ENCODE measurements around the gene ANKHD1. TPM values are rescaled to one million over a fixed set of nuclear protein-coding genes. Genes with fewer than 3 reads are reported as not detected.

ANKHD1 gene
- total RNA-seq, 1 experiment from 2014 or later, result 113 TPM

DNA sequence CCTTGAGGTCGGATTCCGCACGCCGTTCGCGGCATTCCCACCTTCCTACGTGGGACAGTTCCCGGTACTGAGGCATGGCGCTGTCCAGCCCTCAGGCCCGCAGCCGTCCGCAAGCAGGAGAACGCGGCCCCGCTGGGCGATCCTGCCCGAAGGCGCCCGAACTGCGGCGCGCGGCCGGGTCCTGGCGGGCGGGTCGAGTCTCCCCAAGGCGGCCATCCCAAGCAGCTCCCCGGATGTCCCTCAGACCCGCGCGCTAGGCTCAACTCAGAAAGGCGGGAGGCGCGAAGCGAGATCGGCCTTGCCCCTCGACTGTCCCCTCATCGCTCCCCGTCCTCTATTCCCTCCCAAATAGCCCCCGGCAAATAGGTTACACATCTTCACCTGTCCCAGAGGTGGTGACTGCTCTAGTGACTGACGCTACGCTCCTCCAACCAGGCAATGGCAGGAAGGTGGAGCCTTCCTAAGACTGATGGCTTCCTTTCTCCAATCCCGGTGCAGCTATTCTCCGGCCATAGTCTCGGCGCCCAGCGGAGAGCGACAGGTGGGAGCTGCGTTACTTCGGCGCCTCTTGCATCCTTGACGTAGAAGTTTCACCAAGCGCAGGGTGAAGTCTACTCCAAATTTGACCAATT, 787 bp upstream of the ANKHD1 start (continued):
- TF ChIP-seq, protein P1, sequence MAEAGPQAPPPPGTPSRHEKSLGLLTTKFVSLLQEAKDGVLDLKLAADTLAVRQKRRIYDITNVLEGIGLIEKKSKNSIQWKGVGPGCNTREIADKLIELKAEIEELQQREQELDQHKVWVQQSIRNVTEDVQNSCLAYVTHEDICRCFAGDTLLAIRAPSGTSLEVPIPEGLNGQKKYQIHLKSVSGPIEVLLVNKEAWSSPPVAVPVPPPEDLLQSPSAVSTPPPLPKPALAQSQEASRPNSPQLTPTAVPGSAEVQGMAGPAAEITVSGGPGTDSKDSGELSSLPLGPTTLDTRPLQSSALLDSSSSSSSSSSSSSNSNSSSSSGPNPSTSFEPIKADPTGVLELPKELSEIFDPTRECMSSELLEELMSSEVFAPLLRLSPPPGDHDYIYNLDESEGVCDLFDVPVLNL (CRISPR knock-in tag; IDR thresholded peaks at IDR 0.05; ENCODE audit: borderline replicate concordance, low read depth), result peak; percentile 84
- peak; percentile 96 for TF ChIP-seq ZBTB43 (CRISPR knock-in tag; IDR thresholded peaks at IDR 0.05)
- TF ChIP-seq, protein P2, sequence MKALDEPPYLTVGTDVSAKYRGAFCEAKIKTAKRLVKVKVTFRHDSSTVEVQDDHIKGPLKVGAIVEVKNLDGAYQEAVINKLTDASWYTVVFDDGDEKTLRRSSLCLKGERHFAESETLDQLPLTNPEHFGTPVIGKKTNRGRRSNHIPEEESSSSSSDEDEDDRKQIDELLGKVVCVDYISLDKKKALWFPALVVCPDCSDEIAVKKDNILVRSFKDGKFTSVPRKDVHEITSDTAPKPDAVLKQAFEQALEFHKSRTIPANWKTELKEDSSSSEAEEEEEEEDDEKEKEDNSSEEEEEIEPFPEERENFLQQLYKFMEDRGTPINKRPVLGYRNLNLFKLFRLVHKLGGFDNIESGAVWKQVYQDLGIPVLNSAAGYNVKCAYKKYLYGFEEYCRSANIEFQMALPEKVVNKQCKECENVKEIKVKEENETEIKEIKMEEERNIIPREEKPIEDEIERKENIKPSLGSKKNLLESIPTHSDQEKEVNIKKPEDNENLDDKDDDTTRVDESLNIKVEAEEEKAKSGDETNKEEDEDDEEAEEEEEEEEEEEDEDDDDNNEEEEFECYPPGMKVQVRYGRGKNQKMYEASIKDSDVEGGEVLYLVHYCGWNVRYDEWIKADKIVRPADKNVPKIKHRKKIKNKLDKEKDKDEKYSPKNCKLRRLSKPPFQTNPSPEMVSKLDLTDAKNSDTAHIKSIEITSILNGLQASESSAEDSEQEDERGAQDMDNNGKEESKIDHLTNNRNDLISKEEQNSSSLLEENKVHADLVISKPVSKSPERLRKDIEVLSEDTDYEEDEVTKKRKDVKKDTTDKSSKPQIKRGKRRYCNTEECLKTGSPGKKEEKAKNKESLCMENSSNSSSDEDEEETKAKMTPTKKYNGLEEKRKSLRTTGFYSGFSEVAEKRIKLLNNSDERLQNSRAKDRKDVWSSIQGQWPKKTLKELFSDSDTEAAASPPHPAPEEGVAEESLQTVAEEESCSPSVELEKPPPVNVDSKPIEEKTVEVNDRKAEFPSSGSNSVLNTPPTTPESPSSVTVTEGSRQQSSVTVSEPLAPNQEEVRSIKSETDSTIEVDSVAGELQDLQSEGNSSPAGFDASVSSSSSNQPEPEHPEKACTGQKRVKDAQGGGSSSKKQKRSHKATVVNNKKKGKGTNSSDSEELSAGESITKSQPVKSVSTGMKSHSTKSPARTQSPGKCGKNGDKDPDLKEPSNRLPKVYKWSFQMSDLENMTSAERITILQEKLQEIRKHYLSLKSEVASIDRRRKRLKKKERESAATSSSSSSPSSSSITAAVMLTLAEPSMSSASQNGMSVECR (CRISPR knock-in tag; IDR thresholded peaks at IDR 0.05; ENCODE audit: borderline replicate concordance), result peak; percentile 99
- TF ChIP-seq, protein P3, sequence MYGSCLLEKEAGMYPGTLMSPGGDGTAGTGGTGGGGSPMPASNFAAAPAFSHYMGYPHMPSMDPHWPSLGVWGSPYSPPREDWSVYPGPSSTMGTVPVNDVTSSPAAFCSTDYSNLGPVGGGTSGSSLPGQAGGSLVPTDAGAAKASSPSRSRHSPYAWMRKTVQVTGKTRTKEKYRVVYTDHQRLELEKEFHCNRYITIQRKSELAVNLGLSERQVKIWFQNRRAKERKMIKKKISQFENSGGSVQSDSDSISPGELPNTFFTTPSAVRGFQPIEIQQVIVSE (CRISPR knock-in tag; IDR thresholded peaks at IDR 0.05; ENCODE audit: borderline replicate concordance), result no peak
- TF ChIP-seq, protein P4, sequence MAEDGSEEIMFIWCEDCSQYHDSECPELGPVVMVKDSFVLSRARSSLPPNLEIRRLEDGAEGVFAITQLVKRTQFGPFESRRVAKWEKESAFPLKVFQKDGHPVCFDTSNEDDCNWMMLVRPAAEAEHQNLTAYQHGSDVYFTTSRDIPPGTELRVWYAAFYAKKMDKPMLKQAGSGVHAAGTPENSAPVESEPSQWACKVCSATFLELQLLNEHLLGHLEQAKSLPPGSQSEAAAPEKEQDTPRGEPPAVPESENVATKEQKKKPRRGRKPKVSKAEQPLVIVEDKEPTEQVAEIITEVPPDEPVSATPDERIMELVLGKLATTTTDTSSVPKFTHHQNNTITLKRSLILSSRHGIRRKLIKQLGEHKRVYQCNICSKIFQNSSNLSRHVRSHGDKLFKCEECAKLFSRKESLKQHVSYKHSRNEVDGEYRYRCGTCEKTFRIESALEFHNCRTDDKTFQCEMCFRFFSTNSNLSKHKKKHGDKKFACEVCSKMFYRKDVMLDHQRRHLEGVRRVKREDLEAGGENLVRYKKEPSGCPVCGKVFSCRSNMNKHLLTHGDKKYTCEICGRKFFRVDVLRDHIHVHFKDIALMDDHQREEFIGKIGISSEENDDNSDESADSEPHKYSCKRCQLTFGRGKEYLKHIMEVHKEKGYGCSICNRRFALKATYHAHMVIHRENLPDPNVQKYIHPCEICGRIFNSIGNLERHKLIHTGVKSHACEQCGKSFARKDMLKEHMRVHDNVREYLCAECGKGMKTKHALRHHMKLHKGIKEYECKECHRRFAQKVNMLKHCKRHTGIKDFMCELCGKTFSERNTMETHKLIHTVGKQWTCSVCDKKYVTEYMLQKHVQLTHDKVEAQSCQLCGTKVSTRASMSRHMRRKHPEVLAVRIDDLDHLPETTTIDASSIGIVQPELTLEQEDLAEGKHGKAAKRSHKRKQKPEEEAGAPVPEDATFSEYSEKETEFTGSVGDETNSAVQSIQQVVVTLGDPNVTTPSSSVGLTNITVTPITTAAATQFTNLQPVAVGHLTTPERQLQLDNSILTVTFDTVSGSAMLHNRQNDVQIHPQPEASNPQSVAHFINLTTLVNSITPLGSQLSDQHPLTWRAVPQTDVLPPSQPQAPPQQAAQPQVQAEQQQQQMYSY (CRISPR knock-in tag; IDR thresholded peaks at IDR 0.05), result peak; percentile 79
- peak; percentile 68; the same call in 1 of the 2 replicates for TF ChIP-seq ATF2 (CRISPR knock-in tag; IDR thresholded peaks at IDR 0.05; ENCODE audit: borderline replicate concordance, low read depth)
- TF ChIP-seq ZNF317 (CRISPR knock-in tag; IDR thresholded peaks at IDR 0.05; ENCODE audit: borderline replicate concordance, low read depth), result peak; percentile 76
- no peak; the same call in 1 of the 2 replicates for TF ChIP-seq NFYB (CRISPR knock-in tag; conservative IDR thresholded peaks at IDR 0.05; ENCODE audit: low read depth)
- peak; percentile 90 for TF ChIP-seq ZNF121 (CRISPR knock-in tag; IDR thresholded peaks at IDR 0.05)
- TF ChIP-seq, protein P5, sequence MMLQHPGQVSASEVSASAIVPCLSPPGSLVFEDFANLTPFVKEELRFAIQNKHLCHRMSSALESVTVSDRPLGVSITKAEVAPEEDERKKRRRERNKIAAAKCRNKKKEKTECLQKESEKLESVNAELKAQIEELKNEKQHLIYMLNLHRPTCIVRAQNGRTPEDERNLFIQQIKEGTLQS (CRISPR knock-in tag; conservative IDR thresholded peaks at IDR 0.05), result no peak; the same call in 1 of the 2 replicates
- TF ChIP-seq SMAD3 (CRISPR knock-in tag; IDR thresholded peaks at IDR 0.05; ENCODE audit: borderline replicate concordance), result peak; percentile 76; the same call in 1 of the 2 replicates
- TF ChIP-seq SP1 (CRISPR knock-in tag; conservative IDR thresholded peaks at IDR 0.05), result peak; percentile 72
- TF ChIP-seq IRF2 (CRISPR knock-in tag; IDR thresholded peaks at IDR 0.05; ENCODE audit: borderline replicate concordance, low read depth), result peak; percentile 61; the same call in 1 of the 2 replicates
- no peak for TF ChIP-seq NR3C1 (CRISPR knock-in tag; conservative IDR thresholded peaks at IDR 0.05; ENCODE audit: low read depth)
- TF ChIP-seq RELA (CRISPR knock-in tag; IDR thresholded peaks at IDR 0.05; ENCODE audit: borderline replicate concordance), result peak; percentile 85; the same call in 1 of the 2 replicates
- TF ChIP-seq, protein P6, sequence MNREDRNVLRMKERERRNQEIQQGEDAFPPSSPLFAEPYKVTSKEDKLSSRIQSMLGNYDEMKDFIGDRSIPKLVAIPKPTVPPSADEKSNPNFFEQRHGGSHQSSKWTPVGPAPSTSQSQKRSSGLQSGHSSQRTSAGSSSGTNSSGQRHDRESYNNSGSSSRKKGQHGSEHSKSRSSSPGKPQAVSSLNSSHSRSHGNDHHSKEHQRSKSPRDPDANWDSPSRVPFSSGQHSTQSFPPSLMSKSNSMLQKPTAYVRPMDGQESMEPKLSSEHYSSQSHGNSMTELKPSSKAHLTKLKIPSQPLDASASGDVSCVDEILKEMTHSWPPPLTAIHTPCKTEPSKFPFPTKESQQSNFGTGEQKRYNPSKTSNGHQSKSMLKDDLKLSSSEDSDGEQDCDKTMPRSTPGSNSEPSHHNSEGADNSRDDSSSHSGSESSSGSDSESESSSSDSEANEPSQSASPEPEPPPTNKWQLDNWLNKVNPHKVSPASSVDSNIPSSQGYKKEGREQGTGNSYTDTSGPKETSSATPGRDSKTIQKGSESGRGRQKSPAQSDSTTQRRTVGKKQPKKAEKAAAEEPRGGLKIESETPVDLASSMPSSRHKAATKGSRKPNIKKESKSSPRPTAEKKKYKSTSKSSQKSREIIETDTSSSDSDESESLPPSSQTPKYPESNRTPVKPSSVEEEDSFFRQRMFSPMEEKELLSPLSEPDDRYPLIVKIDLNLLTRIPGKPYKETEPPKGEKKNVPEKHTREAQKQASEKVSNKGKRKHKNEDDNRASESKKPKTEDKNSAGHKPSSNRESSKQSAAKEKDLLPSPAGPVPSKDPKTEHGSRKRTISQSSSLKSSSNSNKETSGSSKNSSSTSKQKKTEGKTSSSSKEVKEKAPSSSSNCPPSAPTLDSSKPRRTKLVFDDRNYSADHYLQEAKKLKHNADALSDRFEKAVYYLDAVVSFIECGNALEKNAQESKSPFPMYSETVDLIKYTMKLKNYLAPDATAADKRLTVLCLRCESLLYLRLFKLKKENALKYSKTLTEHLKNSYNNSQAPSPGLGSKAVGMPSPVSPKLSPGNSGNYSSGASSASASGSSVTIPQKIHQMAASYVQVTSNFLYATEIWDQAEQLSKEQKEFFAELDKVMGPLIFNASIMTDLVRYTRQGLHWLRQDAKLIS (CRISPR knock-in tag; IDR thresholded peaks at IDR 0.05; ENCODE audit: borderline replicate concordance), result peak; percentile 89; the same call in 1 of the 2 replicates
- TF ChIP-seq FOXP4 (CRISPR knock-in tag; IDR thresholded peaks at IDR 0.05), result peak; percentile 98
